Measurements from ENCODE around the gene CPNE4.
A peak's percentile ranks its signal among the peaks of the same experiment; 100 is the strongest.

Gene CPNE4

DNA sequence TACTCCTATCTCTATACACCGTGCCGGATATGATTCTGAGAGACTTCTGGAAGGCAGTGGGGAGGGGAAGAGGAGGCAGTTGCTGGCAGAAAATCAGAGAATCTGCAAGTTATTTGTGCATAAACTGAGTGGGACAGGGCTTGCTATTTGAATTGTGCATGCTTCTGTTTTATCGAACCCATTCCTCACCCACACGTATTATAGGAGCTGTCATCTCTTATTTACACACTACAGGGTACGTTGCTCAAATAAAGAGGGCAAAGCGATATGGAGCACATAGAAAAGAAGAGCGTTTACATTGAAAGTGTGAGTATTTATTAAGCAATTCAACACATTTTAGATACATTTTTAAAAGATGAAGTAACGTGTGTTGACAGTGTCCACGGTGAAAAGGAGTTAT, 191.6 kb downstream of the CPNE4 start:
- TF ChIP-seq CTCF (conservative IDR thresholded peaks at IDR 0.05; ENCODE audit: low read depth, low read length) = no peak
- no peak for DNase-seq (ENCODE audit: low read depth)
- no peak overlapping the region for H3K4me3 ChIP-seq (ENCODE audit: low read depth, low read length)

DNA sequence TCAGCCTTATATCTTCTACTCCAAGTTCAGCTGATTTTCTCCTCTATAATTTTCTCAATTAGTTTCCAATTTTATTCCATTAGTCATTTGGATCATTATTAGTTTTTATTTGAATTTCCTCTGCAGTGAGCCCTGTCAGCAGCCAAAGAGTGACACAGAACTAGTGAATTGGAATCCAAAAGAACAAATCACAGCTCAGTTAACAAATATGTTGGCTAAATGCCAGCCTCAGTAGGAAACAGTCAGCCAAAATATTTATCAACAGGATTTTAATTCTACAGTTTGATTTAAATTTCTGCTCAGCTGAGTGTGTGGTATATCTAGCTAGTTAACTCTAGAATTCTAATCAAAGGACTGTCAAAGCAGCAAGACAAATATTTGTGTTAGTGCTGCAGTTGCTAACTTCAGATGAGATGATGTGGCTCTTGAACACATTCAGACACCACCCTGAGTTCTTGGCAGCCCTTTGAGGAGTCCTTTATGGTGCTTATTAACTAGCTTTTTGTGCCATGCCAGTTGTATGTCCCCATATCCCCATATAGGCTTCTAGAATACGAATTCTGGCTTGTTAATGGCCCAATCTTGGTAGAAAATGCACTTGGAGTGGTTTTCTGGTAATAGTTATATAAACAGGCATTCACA, 194.5 kb downstream of the CPNE4 start:
- peak; percentile 10 for DNase-seq (ENCODE audit: low read depth)
- no peak overlapping the region for H3K4me3 ChIP-seq (ENCODE audit: low read depth, low read length)
- TF ChIP-seq CTCF (conservative IDR thresholded peaks at IDR 0.05; ENCODE audit: low read depth, low read length) = no peak

DNA sequence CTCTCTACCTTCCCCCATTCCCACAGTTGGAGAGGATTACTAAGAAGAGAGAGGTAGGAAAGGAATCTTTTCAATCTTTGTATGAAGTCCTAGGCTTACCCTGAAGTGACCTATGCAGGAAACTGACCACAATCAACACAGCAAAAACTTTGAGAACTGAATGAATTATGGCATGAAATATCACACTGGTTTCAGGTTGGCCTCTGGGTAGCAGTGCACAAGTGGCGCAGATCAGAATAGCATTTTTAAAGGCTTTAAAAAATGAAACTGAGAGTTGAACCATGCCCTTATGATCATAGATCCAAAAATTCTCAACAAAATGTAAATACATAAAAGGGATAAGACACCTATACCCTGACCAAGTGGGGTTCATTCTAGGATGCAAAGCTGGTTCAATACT, 198.9 kb downstream of the CPNE4 start:
- no peak for DNase-seq (ENCODE audit: low read depth)
- TF ChIP-seq CTCF (conservative IDR thresholded peaks at IDR 0.05; ENCODE audit: low read depth, low read length) = no peak
- H3K4me3 ChIP-seq (ENCODE audit: low read depth, low read length) = no peak overlapping the region

DNA sequence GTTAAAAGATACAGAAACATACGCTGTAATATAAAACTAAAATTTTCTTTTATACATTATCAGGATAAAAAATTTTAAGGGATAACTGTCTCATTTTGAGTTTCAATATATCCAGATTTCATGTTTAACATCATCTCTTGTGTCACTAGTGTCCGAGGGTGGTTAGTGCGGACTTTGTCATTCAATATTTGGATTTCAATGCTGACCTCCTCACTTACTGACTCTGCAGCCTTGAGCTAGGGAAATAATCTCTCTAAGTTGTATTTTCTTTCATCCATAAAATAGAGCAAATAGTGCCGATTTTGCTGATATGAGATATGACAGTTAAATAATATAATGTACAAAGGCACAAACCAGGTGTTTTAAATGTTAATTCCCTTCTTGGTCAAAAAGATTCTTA, 203.2 kb downstream of the CPNE4 start:
- no peak for TF ChIP-seq CTCF (conservative IDR thresholded peaks at IDR 0.05; ENCODE audit: low read depth, low read length)
- no peak overlapping the region for H3K4me3 ChIP-seq (ENCODE audit: low read depth, low read length)
- no peak for DNase-seq (ENCODE audit: low read depth)

DNA sequence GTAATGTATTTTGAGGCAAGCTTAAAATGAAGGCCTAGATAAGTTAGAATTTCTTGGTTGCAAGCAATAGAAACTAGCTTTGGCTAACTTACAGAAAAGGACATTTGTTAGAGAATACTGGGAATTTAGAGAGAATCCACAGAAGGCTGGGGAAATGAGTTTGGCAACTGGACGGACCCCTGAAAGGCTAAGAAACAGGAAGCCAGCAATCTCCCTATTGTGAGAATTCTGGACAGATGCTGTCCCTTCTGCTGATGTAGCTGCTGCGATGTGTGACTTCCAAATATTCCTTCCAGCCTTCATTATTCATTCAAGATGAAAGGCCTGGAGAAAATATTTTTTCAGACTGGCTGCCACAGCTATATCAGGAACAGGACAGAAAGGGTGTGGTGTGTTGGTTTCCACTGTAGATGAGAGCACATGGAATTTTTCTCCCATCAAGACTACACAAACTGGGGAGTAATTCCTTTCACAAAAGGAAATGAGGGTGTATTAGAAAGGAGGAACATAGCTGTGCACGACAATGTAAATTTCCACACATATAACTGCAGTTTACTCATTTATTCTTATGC, 213.5 kb downstream of the CPNE4 start:
- TF ChIP-seq CTCF (conservative IDR thresholded peaks at IDR 0.05; ENCODE audit: low read depth, low read length) = no peak
- DNase-seq (ENCODE audit: low read depth) = no peak

DNA sequence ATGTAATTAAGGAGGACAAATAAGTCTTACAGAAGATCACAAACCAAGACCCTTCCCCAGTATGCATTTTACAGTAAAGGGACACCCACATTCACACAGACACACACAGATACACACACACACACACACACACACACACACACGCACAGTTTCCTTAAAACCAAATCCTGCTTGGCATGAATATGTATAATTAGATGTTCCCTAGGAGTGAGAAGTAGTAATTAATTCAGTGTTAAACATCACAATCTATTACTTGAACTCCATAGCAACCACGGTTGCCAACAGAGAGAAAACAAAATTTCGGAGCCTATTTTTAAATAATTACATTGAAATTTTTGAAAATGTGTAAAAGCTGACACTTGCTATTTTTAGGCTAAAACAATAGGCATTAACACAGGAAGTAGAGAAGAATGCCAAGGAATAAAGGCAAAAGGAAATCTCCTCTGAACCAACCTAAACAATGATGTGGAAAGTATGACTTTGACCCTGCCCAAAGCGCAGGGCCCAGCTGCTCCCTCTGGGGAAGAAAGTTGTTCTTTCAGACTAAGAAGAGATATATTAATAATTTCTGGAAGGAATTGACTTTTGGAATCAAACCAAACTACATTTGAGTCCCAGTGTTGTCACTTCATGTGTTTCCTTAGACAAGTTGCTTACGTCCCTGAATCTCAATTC, 215.3 kb downstream of the CPNE4 start:
- no peak overlapping the region for H3K4me3 ChIP-seq (ENCODE audit: low read depth, low read length)
- DNase-seq (ENCODE audit: low read depth) = no peak
- no peak for TF ChIP-seq CTCF (conservative IDR thresholded peaks at IDR 0.05; ENCODE audit: low read depth, low read length)

More for the DNA sequence above, 213.5 kb downstream of the CPNE4 start:
- H3K4me3 ChIP-seq (ENCODE audit: low read depth, low read length) = no peak overlapping the region
